HG03045 (cell line): ENCODE results near the gene ST6GALNAC2.

Source experiments
- ATAC-seq: cut with Tn5 transposase; IDR thresholded peaks from one replicate; pipeline ENCODE4 v1.9.1; 2021; ENCODE audit warnings: mild to moderate bottlenecking, moderate library complexity; ENCODE audit not compliant: unreplicated experiment

The ST6GALNAC2 gene

DNA sequence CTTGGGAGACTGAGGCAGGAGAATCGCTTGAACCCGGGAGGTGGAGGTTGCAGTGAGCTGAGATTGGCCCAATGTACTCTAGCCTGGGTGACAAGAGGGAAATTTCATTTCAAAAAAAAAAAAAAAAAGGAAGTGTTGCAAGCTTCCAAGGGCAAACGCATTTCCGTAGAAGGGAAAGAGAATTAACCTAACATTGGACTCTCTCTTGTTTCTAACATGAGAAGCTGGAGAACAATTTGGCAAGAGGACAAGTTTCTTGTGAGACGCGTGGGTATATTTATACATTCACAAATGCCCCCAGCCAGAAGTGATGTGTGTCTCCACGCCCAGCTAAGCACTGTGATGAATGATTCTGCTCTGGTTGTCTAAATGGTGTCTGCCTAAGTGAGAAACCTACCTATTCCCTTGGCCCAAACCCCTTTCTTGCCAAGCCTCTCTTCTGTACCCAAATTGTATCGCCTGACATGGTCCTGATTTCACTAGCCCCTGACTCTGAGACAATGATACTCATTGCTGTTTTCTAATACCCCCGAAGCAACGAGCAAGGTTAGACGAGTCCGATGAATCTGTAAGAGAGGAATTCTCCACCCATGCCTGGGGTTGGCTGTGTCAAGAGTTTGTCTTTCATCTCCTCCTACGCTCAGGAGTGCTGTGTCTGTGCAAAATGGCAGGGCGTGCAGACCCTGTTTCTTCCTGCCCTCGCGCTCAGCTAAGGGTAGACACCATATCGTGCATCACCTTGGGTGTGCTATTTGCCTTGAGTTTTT, 14.2 kb upstream of the ST6GALNAC2 start:
- ATAC-seq = no peak

DNA sequence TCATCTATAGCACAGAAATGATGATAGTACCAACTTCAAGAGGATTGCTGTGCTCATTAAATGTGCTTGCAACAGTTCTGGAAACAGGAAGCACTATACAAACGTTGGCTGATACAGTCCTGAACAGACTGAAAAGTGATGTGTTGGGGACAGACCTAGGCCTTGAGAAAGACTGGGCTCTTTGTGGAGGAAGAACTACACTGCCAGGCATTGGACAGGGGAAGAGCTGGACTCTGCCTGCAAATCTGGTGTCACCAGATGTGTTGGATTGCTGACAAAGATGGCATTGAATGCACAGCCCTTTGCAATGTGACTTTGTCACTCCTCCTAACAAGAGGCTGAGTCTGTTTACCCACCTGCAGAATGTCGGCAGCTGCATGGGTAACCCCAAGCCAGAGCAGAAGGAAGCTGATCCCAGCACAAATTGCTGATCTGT, 12.4 kb upstream of the ST6GALNAC2 start:
- no peak for ATAC-seq

DNA sequence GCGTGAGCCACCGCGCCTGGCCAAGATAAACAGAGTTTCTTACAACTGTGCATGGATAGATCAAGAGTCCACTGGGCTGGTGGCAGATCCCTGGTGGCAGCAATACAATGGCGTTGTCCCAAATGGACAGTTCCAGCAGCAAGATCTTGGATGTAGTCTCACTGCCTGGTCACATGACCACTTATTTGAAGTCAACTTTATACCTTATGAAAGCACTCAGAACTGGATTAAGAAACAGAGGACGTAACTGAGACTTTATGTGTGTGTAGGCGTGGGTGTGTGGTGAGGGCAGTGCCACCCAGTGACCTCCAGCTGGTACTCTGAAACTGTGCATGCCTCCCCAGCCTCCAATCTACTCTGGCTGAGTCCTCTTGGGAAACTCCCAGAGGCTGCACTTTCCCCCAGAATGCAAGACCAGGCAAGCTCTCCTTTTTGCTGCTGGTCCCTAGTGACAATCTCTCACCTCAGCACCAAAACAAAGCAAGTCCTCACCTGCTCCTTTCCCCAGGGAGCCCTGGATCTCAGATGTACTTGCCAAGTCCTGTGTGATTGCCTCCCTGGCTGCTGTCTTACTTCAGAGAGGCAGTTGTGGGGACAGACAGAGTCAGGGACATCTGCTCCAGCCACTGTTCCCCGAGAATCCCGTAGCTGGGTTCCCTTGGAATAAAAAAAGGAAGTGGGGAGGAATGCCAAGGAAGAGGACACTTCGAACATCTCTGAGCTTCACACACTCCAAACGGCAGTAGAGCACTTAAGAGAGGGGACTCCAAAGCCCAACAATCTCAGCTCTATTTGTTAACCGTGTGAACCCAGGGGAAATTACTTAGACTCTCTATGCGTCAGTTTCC, 11.7 kb upstream of the ST6GALNAC2 start:
- ATAC-seq = no peak

DNA sequence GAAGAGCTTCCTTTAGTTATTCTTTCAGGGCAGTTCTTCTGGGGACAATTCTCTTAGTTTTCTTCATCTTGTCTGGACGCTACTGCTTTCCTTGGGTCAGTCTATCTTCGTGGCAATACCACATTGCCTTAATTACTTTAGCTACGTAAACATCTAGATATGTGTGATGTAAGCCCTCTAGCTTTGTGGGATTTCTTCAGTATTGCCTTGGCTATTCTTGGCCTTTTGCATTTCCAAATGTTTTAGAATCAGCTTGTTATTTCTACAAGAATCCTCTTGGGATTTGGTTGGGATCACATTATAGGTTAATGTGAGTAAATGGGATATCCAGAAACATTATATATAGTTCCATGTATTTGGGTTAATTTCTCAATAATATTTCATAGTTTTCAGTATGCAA, 9.0 kb upstream of the ST6GALNAC2 start:
- ATAC-seq = no peak

DNA sequence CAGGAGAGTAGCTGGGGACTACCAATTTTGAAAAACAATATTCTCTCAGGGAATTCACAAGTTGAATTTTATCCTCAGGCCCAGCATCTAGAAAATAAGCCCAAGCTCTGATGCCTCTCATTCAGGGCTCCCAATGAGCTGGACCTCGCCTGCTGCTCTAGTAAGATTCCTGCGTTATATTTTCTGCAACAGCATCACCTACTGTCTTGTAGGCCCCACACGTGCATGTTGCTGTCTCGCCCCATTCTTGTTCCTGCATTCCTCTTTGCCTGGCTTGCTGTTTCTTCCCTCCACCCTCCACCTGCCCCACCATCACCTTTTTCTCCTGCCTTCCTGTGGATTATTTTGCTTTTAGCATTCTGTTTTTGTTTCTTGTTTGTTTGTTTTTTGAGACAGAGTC, 8.3 kb upstream of the ST6GALNAC2 start:
- ATAC-seq = no peak

GRCh38 chr17:76593384-76593826, 7.7 kb upstream of the ST6GALNAC2 start:
- no peak for ATAC-seq

DNA sequence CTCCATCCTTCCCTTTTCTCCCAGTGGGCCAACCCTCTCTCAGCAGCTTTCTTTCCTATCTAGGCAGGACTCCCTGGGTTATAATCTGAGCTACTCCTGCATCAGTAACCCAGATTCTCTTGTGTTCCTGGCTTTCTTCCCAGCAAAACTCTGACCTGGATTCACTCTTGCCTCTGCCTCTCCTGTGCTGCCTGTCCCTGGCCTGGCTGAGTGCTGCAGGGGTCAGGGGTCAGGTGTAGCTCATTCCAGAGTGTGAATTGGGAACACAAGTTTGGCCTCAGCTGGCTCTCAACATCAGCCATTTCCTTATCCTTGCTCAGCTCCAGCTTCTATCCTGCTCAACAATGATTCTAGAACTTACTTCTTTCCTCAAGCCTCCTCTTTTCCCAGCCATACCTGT, 2.5 kb upstream of the ST6GALNAC2 start:
- ATAC-seq = no peak

GRCh38 chr17:76586741-76587487, 1.3 kb upstream of the ST6GALNAC2 start:
- no peak for ATAC-seq

GRCh38 chr17:76585033-76585648, 519 bp downstream of the ST6GALNAC2 start:
- no peak for ATAC-seq

- ATAC-seq = no peak
Observed at GRCh38 chr17:76584427-76585032, 1.1 kb downstream of the ST6GALNAC2 start.

DNA sequence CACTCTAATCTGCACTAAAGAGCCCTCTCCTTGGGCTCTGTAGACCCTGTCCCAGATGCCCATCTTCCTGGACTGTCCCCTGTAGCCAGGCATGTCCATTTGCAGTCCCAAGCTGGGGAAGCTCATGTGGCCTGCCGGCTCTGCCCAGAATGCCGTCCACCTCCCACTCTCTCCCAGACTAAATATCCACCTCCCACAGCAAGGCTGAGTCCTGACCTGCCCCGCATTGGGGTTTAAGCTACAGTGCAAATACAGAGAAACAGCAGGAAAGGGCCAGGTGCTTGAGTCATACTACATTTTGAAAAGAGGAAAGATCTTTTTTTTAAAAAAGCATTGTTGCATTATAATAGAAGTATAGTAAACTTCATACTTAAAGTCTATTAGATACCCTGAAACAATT, 3.0 kb downstream of the ST6GALNAC2 start:
- ATAC-seq = no peak

GRCh38 chr17:76581515-76581914, 4.1 kb downstream of the ST6GALNAC2 start:
- ATAC-seq = no peak

DNA sequence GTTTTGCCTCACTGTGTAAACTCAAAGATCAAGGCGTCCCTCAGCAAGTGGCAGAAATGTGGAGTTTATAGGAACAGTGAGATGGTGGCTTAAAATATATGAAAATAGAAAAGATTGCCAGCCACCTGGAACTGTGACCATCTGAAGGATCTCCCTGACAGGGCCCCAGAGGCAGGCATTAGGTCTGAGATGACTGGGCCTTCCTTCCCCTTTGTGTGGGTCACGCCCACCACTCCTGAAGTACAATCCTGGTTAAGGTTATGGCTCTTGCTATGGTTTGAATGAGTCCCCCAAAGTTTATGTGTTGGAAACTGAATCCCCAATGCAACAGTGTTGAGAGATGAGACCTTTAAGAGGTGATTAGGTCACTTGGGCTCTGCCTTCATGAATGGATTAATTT, 6.4 kb downstream of the ST6GALNAC2 start:
- ATAC-seq = no peak

DNA sequence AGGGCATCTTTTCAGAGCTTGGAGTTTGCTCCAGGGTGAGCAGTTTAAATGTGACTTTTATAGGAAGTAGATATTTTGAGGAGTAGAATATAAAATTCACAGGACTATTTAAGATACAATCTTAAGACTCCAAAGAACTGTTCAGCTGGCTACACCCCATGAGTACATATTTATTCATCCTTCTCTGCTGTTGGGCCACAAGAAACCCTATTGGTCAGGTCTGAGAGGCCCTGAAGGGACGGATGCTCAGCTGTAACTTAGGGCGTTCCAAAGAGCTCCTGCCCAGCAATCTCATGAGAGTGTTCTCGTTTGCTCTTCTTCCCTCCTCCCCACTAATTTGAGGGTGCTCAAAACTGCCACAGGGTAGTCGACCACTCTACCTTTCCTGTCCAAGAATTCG, 7.3 kb downstream of the ST6GALNAC2 start:
- ATAC-seq = no peak

DNA sequence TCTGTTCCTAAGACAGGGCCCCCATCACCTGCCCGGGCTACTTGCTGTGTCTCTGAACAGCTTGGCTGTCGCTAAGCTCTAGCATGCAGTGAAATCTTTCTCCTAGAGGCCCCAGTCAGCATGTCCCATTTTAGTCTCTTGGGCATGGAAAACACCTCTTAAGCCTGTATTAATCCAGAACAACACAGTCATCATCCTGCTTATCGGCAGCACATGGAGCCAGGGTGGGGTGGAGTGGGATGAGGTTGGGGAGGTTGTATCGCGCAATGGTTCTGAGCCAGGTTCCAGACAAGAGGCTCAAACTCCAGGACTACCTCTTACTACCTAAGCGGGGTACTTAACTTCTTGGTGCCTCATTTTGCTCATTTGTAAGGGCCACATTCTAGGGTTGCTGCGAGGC, 7.8 kb downstream of the ST6GALNAC2 start:
- ATAC-seq = no peak

- ATAC-seq = no peak
Observed at GRCh38 chr17:76576189-76576588, 9.5 kb downstream of the ST6GALNAC2 start.

GRCh38 chr17:76575570-76575969, 10.1 kb downstream of the ST6GALNAC2 start:
- no peak for ATAC-seq

DNA sequence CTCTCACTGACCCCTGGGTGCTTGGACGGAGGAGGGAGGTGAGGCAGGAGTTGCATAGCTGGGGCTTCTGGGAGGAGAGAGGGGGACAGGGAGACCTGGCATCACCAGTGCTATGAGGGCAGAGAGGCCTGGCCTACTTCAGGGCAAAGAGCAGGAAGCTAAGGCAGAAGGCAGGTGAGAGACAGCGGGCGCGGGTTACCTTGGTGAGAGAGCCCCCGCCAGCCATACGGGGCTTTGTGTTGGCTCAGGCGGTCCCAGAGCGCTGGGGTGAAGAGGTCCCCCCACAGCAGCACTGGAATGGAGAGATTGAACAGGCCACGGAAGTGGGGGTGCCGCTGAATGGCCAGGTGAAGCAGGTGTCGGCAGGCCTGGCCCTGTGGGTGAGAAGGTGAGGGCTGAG, 11.5 kb downstream of the ST6GALNAC2 start:
- ATAC-seq = no peak

DNA sequence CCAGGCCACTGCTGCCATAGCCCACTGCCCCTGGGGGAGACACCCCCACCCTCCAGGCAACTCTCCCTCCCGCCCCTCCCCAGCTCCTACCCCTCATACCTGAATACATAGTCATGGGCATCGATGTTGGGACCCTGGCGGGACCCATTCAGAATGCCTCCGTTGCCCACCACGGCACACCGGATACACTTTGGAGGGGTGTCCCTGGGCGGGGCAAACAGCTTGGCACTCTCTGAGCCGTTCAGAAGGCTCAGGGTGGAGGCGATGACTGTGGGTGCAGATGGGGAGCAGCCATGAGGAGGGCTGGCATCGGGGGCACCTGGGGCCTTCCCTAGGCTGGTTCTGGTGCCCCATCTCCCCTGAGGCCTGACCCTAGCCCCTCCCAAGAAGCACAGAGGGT, 12.6 kb downstream of the ST6GALNAC2 start:
- ATAC-seq = no peak

DNA sequence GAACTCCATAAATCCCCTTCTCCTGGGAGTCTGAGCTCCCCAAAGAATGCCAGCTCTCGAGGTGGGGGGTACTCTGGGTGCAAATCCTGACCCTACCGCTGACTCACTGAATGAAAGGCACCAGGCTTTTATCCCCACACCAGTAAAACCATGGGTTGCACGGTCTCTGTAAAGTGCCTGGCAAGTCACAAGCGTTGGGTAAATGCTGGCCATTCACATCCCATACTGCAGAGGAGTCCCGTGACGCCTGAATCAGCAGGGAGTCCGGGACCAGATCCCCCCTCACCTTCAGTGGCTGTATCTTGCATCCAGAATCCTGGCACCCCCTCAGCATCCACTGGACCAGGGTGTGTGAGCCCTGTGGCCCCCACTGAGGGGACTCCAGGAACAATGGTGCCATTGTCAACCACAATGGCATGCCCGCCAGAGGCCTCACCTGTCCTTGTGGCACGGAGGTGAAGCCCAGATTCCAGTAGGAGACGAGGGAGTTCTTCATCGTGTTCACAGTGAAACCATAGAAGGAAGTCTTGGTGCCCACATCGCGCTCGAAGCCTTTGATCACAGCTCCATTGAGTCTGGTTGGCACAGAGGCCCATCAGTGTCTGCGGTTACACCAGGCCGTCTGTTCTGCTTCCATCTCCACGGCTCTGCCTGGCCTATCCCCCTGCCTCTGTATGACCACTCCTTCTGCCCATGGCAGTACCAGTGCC, 13.3 kb downstream of the ST6GALNAC2 start:
- ATAC-seq = no peak
